Tibial nerve (tissue), 4 donors: ENCODE measurements around the gene WDR5B.
"Not testable (repeated sequence)": the region's sequence is repeated elsewhere in the genome, so short reads cannot be mapped to it uniquely, and the experiment has no call there.

Experiments
- EP300 ChIP-seq, 2 donors: sonication (generic); formaldehyde crosslinking; IDR thresholded peaks; one replicate each; pipeline ENCODE4 v1.6.1; 2017; ENCODE audit warnings: antibody characterized with exemption in 2 of 2, mild to moderate bottlenecking in 1 of 2
- POLR2A ChIP-seq, 2 donors: fragments of 450-650 bp; IDR thresholded peaks; one replicate each; pipeline ENCODE4 v1.6.1; 2017; ENCODE audit warnings: antibody characterized with exemption in 2 of 2, mild to moderate bottlenecking in 2 of 2, moderate library complexity in 2 of 2
- TF ChIP-seq, protein P1 (sequence below), 5 experiments: fragments of 200-600 bp in 3 of 5; fragments of 450-650 bp in 2 of 5; sonication (generic) in 3 of 5; IDR thresholded peaks; one replicate each; pipeline ENCODE4 v1.5.1; 2016 to 2019; ENCODE audit warnings: antibody characterized with exemption in 5 of 5, mild to moderate bottlenecking in 3 of 5, moderate library complexity in 2 of 5

GRCh38 chr3:122448218-122448617 lies 32.4 kb upstream of the WDR5B start:
- not testable (repeated sequence) for TF ChIP-seq EP300, POLR2A (IDR thresholded peaks at IDR 0.05)
- TF ChIP-seq, protein P1, sequence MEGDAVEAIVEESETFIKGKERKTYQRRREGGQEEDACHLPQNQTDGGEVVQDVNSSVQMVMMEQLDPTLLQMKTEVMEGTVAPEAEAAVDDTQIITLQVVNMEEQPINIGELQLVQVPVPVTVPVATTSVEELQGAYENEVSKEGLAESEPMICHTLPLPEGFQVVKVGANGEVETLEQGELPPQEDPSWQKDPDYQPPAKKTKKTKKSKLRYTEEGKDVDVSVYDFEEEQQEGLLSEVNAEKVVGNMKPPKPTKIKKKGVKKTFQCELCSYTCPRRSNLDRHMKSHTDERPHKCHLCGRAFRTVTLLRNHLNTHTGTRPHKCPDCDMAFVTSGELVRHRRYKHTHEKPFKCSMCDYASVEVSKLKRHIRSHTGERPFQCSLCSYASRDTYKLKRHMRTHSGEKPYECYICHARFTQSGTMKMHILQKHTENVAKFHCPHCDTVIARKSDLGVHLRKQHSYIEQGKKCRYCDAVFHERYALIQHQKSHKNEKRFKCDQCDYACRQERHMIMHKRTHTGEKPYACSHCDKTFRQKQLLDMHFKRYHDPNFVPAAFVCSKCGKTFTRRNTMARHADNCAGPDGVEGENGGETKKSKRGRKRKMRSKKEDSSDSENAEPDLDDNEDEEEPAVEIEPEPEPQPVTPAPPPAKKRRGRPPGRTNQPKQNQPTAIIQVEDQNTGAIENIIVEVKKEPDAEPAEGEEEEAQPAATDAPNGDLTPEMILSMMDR (IDR thresholded peaks at IDR 0.05): not testable (repeated sequence)
